GM23248 (cell line): Measurements from ENCODE around the gene SPATA2L. TPM values are rescaled to one million over a fixed set of nuclear protein-coding genes. Genes with fewer than 3 reads are reported as not detected.
"Not testable (repeated sequence)": the region's sequence is repeated elsewhere in the genome, so short reads cannot be mapped to it uniquely, and the experiment has no call there.

Experiments used
- DNase-seq: peaks from one replicate; pipeline ENCODE4 v3.0.0-alpha.2; 2015
- H2AFZ ChIP-seq: fragments of 200-600 bp; sonication (generic); 2 replicates; pipeline ENCODE4 v1.6.1; 2016; ENCODE audit warnings: antibody characterized with exemption
- H3F3A ChIP-seq: fragments of 200-600 bp; sonication (generic); 2 replicates; pipeline ENCODE4 v1.6.1; 2016; ENCODE audit warnings: mild to moderate bottlenecking, antibody characterized with exemption, mixed run types; ENCODE audit not compliant: insufficient read depth
- H3K27ac ChIP-seq: fragments of 200-600 bp; sonication (generic); 2 replicates; pipeline ENCODE4 v1.5.1; 2016; ENCODE audit warnings: mild to moderate bottlenecking
- H3K27me3 ChIP-seq: fragments of 200-600 bp; sonication (generic); replicated peaks from 2 replicates; pipeline ENCODE4 v1.6.1; 2016; ENCODE audit warnings: mild to moderate bottlenecking; ENCODE audit not compliant: insufficient read depth
- H3K36me3 ChIP-seq: fragments of 200-600 bp; sonication (generic); 2 replicates; pipeline ENCODE4 v1.6.1; 2016; ENCODE audit warnings: low read depth, mild to moderate bottlenecking
- H3K4me1 ChIP-seq: fragments of 200-600 bp; sonication (generic); 2 replicates; pipeline ENCODE4 v1.6.1; 2016; ENCODE audit warnings: mild to moderate bottlenecking; ENCODE audit not compliant: insufficient read depth
- H3K4me2 ChIP-seq: fragments of 200-600 bp; sonication (generic); one replicate; pipeline ENCODE4 v1.6.1; 2016; ENCODE audit warnings: mild to moderate bottlenecking; ENCODE audit not compliant: unreplicated experiment
- H3K4me3 ChIP-seq: fragments of 200-600 bp; sonication (generic); 2 replicates; pipeline ENCODE4 v1.5.1; 2016; ENCODE audit warnings: mild to moderate bottlenecking
- H3K79me2 ChIP-seq: fragments of 200-600 bp; sonication (generic); 2 replicates; pipeline ENCODE4 v1.6.1; 2016; ENCODE audit warnings: mild to moderate bottlenecking; ENCODE audit not compliant: insufficient read depth
- H3K9ac ChIP-seq: fragments of 200-600 bp; sonication (generic); 2 replicates; pipeline ENCODE4 v1.6.1; 2016; ENCODE audit warnings: mild to moderate bottlenecking
- H3K9me2 ChIP-seq: fragments of 200-600 bp; sonication (generic); 2 replicates; pipeline ENCODE4 v1.6.1; 2016; ENCODE audit warnings: mixed run types, mild to moderate bottlenecking, moderate library complexity; ENCODE audit not compliant: insufficient read depth
- H3K9me3 ChIP-seq: fragments of 200-600 bp; sonication (generic); one replicate; pipeline ENCODE4 v1.6.1; 2017; ENCODE audit warnings: low read depth
- H4K20me1 ChIP-seq: fragments of 200-600 bp; sonication (generic); 2 replicates; pipeline ENCODE4 v1.6.0; 2016; ENCODE audit not compliant: insufficient read depth
- EZH2 ChIP-seq: fragments of 200-600 bp; sonication (generic); IDR thresholded peaks from 2 replicates; pipeline ENCODE4 v1.6.1; 2018; ENCODE audit warnings: antibody characterized with exemption, mild to moderate bottlenecking; ENCODE audit not compliant: insufficient read depth, poor library complexity, severe bottlenecking
- EZH2phosphoT487 ChIP-seq: fragments of 200-600 bp; sonication (generic); IDR thresholded peaks from 2 replicates; pipeline ENCODE4 v1.6.1; 2018; ENCODE audit warnings: antibody characterized with exemption, moderate library complexity, mild to moderate bottlenecking, low read depth; ENCODE audit not compliant: insufficient read depth
- WGBS, 2 experiments: methylation state at CpG; one replicate each; pipeline ENCODE4 v1.1.6; 2015 to 2017; ENCODE audit warnings: low lambda C conversion rate in 2 of 2, low coverage in 1 of 2; ENCODE audit errors: missing lambda C conversion rate in 2 of 2; 5-methylcytosine and 5-hydroxymethylcytosine counted together
- in situ Hi-C: fragments of 300-500 bp; cut with MboI; formaldehyde crosslinking; loops from 2 replicates; pipeline ENCODE4 v1.15.0; 2020
- polyA plus RNA-seq: library from polyadenylated mRNA; unstranded; fragments of >200 nt; fragmentation: Nextera tagmentation; extraction: Ambion mirVana; gene quantifications from 2 replicates; pipeline ENCODE4 v1.2.1, GENCODE V29; 2016
- total RNA-seq: library from RNA; depleted of rRNA; stranded (reverse); fragments of >200 nt; shearing (Covaris generic); gene quantifications from 2 replicates; pipeline ENCODE4 v1.2.3, GENCODE V29; 2014

Gene SPATA2L
- total and polyA plus RNA-seq, 2 experiments from 2014 or later = 12.7 to 27.5 TPM

DNA sequence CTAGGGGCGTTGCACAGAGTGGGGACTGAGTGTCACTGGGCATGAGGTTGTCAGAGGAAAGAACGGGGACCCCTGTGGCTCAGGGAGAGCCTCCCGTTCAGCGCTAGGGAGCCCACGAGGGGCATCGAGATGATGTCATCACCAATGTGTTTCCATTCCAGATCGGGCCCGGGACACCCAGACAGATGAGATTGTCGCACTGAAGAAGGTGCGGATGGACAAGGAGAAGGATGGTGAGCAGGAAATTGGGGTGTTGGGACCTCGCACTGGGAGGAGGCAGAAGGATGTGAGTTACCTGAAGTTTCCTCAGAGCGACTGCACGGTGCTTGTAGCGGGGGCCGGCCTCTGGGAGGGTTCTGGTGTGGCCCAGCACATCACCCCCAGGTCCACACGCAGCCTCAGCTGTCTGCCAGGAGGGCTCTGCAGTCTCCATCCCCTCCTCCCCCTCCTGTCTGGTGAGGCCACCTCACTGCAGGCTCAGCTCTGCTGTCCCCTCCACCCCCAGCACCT is 11.1 kb downstream of the SPATA2L start:
- Histone ChIP-seq H3K9me3 (no peaks in the 10 kb centered on the region), H3K9me2 (no peaks in the 10 kb centered on the region), H3F3A (peaks cover 8% of the 10 kb centered on the region; the same call in 1 of the 2 replicates), H3K27me3 (no peaks in the 10 kb centered on the region), H2AFZ (no peak overlapping the region), H3K4me3 (no peak overlapping the region), H3K36me3 (peaks cover 6% of the 10 kb centered on the region; the same call in 1 of the 2 replicates), H3K9ac (no peak overlapping the region), H3K4me2 (no peak overlapping the region), H3K79me2 (peaks cover 32% of the 10 kb centered on the region), H3K27ac (no peak overlapping the region), H4K20me1 (no peaks in the 10 kb centered on the region), H3K4me1 (peaks cover 4% of the 10 kb centered on the region)
- in situ Hi-C loops = no loop called here
- TF ChIP-seq EZH2 (no peak), EZH2phosphoT487 (no peak)
- WGBS, 2 experiments = 93 to 97% methylated on average over 16 of the region's 16 CpGs
- no peak for DNase-seq

DNA sequence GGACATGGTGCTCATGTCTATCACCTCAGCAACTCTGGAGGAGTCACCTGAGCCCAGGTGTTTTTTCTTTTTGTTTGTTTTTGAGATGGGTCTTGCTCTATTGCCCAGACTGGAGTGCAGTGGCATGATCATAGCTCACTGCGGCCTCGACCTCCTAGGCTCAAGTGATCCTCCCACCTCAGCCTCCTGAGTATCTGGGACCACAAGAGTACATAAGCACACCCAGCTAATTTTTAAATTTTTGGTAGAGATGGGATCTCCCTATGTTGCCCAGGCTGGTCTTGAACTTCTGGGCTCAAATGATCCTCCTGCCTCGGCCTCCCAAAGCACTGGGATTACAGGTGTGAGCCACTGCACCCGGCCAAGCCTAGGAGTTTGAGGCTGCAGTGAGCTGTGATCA is 11.9 kb downstream of the SPATA2L start:
- peaks cover 32% of the 10 kb centered on the region for H3K79me2 ChIP-seq
- in situ Hi-C loops, H3K4me2 ChIP-seq, H2AFZ ChIP-seq, H3K36me3 ChIP-seq, H3K4me3 ChIP-seq, H3K9me3 ChIP-seq, H3K9ac ChIP-seq, H3K4me1 ChIP-seq, H4K20me1 ChIP-seq, H3K27ac ChIP-seq, H3K9me2 ChIP-seq, H3F3A ChIP-seq, DNase-seq, H3K27me3 ChIP-seq: not testable (repeated sequence)
- 84 to 85% methylated on average over 4 of the region's 4 CpGs for WGBS, 2 experiments

- Histone ChIP-seq H4K20me1 (no peaks in the 10 kb centered on the region), H3K27me3 (no peaks in the 10 kb centered on the region), H3K4me2 (no peak overlapping the region), H3K36me3 (peaks cover 6% of the 10 kb centered on the region; the same call in 1 of the 2 replicates), H3F3A (peaks cover 8% of the 10 kb centered on the region; the same call in 1 of the 2 replicates), H3K4me3 (no peak overlapping the region), H3K9me3 (no peaks in the 10 kb centered on the region), H3K9me2 (no peaks in the 10 kb centered on the region), H3K79me2 (peaks cover 32% of the 10 kb centered on the region), H2AFZ (no peak overlapping the region), H3K4me1 (peaks cover 4% of the 10 kb centered on the region), H3K9ac (no peak overlapping the region), H3K27ac (no peak overlapping the region)
- no peak for DNase-seq
- WGBS, 2 experiments = 93 to 95% methylated on average over 13 of the region's 13 CpGs
- in situ Hi-C loops = no loop called here
- no peak for TF ChIP-seq EZH2
- TF ChIP-seq EZH2phosphoT487 = no peak
Measured at GRCh38 chr16:89689142-89689541, 12.4 kb downstream of the SPATA2L start.

DNA sequence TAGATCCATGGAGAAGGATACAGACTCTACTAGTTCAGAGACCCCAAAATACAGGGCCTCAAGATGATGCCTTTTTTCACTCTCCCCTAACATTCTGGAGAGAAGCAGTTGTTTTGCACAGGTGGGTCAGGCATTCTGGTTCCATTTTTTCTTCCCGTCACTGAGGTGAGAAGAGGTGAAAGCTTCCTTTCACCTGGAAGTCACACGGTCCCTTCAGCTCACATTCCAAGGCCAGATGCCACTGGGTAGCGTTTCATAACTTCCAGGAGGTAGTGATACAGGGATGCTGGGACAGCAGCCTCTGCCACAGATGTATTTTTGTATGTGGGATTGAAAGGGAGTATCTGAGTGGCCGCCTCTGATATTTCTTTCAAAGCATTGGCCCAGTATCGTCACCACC is 13.1 kb downstream of the SPATA2L start:
- no peaks in the 10 kb centered on the region for H3K9me2 ChIP-seq
- no peaks in the 10 kb centered on the region for H4K20me1 ChIP-seq
- peaks cover 4% of the 10 kb centered on the region for H3K4me1 ChIP-seq
- H3K9ac ChIP-seq = no peak overlapping the region
- H3K27ac ChIP-seq = no peak overlapping the region
- H3F3A ChIP-seq = peaks cover 8% of the 10 kb centered on the region; the same call in 1 of the 2 replicates
- WGBS, 2 experiments = 90 to 94% methylated on average over 5 of the region's 5 CpGs
- in situ Hi-C loops = no loop called here
- TF ChIP-seq EZH2 = no peak
- TF ChIP-seq EZH2phosphoT487 = no peak
- no peak for DNase-seq
- H3K36me3 ChIP-seq = peaks cover 6% of the 10 kb centered on the region; the same call in 1 of the 2 replicates
- no peak overlapping the region for H3K4me2 ChIP-seq
- no peaks in the 10 kb centered on the region for H3K9me3 ChIP-seq
- H3K4me3 ChIP-seq = no peak overlapping the region
- H3K27me3 ChIP-seq = no peaks in the 10 kb centered on the region
- peaks cover 32% of the 10 kb centered on the region for H3K79me2 ChIP-seq
- H2AFZ ChIP-seq = no peak overlapping the region
